ENCODE data around the gene DNAH6. TPM values are rescaled to one million over a fixed set of nuclear protein-coding genes. Genes with fewer than 3 reads are reported as not detected.

The DNAH6 gene
- polyA plus RNA-seq, 2 of the 4 experiments (the other 2 are of a cell fraction), result 0.13 to 0.32 TPM

DNA sequence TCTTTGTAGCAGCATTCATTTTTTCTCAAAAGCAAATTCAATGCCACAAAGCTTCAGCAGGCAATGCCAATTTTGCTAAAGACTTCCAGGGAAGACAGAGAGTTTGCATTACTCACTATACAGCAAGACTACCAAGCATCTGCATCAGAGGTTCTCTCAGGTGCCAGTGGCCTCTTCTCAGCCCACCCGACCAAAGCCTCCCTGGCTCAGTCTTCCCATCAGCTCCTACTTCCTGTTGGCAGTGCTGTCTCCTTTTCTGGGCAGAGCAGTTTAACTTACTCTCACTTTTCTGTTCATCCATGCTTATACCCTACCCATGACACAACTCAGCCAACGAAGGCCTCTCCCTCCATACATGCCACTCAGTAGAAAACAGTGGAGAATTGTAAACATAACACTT is 207.5 kb downstream of the DNAH6 start:
- H3K4me1 ChIP-seq, result no peaks in the 10 kb centered on the region
- WGBS (ENCODE audit: missing lambda C conversion rate), result 12% methylated on average over 2 of the region's 2 CpGs
- H3K4me3 ChIP-seq, result no peak overlapping the region
- POLR2A ChIA-PET, result no interaction called here
- TF ChIP-seq ESRRA (IDR thresholded peaks at IDR 0.05; ENCODE audit: borderline replicate concordance, low read length), result no peak
- no peak for TF ChIP-seq BCL3 (IDR thresholded peaks at IDR 0.05)
- TF ChIP-seq KDM1A (IDR thresholded peaks at IDR 0.05; ENCODE audit: low read depth), result no peak
- TF ChIP-seq KDM5A (IDR thresholded peaks at IDR 0.05), result no peak
- TF ChIP-seq TFCP2L1 (CRISPR knock-in tag; IDR thresholded peaks at IDR 0.05), result no peak
- no peak for ATAC-seq
- CTCF ChIA-PET, result no interaction called here
- no peak for FAIRE-seq
- no peak overlapping the region for H3K4me2 ChIP-seq
- no peaks in the 10 kb centered on the region for H3K9me3 ChIP-seq
- H3K27ac ChIP-seq, result no peak overlapping the region
- DNase-seq (ENCODE audit: low read depth in 1 of 2, low spot score in 1 of 2), result no peak

DNA sequence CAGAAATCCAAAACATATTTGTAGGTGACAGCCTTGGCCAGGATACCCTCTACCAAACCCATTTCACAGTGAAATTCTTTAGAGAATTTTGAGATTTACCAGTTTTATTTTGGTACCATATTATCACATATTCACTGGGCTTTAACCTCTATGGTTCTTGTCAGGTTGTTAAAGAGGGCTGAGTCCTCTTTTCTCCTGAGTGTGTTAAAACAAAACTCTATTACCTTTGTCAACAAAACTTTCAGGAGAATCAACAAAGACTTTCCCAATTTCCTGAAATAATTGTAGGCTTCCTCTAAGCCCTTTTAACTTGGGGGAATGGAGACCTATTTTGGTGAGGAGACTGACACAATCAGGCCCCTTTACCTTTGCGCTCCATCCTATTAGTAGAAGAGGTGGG is 209.4 kb downstream of the DNAH6 start:
- no peak for TF ChIP-seq NPAS2 (CRISPR knock-in tag; IDR thresholded peaks at IDR 0.05; ENCODE audit: borderline replicate concordance)
- no peak for TF ChIP-seq RARB (CRISPR knock-in tag; IDR thresholded peaks at IDR 0.05)
- TF ChIP-seq, protein P1, sequence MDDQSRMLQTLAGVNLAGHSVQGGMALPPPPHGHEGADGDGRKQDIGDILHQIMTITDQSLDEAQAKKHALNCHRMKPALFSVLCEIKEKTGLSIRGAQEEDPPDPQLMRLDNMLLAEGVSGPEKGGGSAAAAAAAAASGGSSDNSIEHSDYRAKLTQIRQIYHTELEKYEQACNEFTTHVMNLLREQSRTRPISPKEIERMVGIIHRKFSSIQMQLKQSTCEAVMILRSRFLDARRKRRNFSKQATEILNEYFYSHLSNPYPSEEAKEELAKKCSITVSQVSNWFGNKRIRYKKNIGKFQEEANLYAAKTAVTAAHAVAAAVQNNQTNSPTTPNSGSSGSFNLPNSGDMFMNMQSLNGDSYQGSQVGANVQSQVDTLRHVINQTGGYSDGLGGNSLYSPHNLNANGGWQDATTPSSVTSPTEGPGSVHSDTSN (IDR thresholded peaks at IDR 0.05), result no peak
- TF ChIP-seq KDM5A (IDR thresholded peaks at IDR 0.05), result no peak
- no peak for TF ChIP-seq HOXA7 (CRISPR knock-in tag; IDR thresholded peaks at IDR 0.05)
- TF ChIP-seq EHMT2 (IDR thresholded peaks at IDR 0.05; ENCODE audit: low read depth), result no peak
- TF ChIP-seq, protein P2, sequence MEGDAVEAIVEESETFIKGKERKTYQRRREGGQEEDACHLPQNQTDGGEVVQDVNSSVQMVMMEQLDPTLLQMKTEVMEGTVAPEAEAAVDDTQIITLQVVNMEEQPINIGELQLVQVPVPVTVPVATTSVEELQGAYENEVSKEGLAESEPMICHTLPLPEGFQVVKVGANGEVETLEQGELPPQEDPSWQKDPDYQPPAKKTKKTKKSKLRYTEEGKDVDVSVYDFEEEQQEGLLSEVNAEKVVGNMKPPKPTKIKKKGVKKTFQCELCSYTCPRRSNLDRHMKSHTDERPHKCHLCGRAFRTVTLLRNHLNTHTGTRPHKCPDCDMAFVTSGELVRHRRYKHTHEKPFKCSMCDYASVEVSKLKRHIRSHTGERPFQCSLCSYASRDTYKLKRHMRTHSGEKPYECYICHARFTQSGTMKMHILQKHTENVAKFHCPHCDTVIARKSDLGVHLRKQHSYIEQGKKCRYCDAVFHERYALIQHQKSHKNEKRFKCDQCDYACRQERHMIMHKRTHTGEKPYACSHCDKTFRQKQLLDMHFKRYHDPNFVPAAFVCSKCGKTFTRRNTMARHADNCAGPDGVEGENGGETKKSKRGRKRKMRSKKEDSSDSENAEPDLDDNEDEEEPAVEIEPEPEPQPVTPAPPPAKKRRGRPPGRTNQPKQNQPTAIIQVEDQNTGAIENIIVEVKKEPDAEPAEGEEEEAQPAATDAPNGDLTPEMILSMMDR (IDR thresholded peaks at IDR 0.05), result no peak
- no peak for TF ChIP-seq ZC3H11A (IDR thresholded peaks at IDR 0.05)
- Histone ChIP-seq H3K4me1 (no peaks in the 10 kb centered on the region), H3K4me2 (no peak overlapping the region), H3K9me3 (no peaks in the 10 kb centered on the region), H3K27ac (no peak overlapping the region), H3K4me3 (no peak overlapping the region)
- ATAC-seq (no peak), DNase-seq (ENCODE audit: low read depth in 1 of 2, low spot score in 1 of 2) (no peak), FAIRE-seq (no peak)
- ChIA-PET CTCF (no interaction called here), POLR2A (no interaction called here)
- 72% methylated on average over 1 of the region's 1 CpG for WGBS (ENCODE audit: missing lambda C conversion rate)

- ChIA-PET POLR2A (no interaction called here), CTCF (interaction anchor here (1.2 kb wide), 1 partner anchor 155 kb away, joined by 3 read pairs; no protein-coding TSS in a partner anchor)
- DNase-seq (ENCODE audit: low read depth in 1 of 2, low spot score in 1 of 2) (no peak), FAIRE-seq (no peak), ATAC-seq (no peak)
- no peak overlapping the region for H3K27ac ChIP-seq
- TF ChIP-seq NR3C1 (IDR thresholded peaks at IDR 0.05) (no peak), ZC3H11A (IDR thresholded peaks at IDR 0.05) (no peak), RARB (CRISPR knock-in tag; IDR thresholded peaks at IDR 0.05) (no peak), EHMT2 (IDR thresholded peaks at IDR 0.05; ENCODE audit: low read depth) (no peak), NPAS2 (CRISPR knock-in tag; IDR thresholded peaks at IDR 0.05; ENCODE audit: borderline replicate concordance) (no peak), CHD2 (IDR thresholded peaks at IDR 0.05; ENCODE audit: low read length, partially characterized antibody) (no peak), EHF (CRISPR knock-in tag; IDR thresholded peaks at IDR 0.05) (no peak), ZNF302 (CRISPR knock-in tag; IDR thresholded peaks at IDR 0.05) (no peak), SMC3 (IDR thresholded peaks at IDR 0.05) (no peak), KDM5A (IDR thresholded peaks at IDR 0.05) (no peak), MAFK (IDR thresholded peaks at IDR 0.05; ENCODE audit: partially characterized antibody) (no peak)
- TF ChIP-seq, protein P3, sequence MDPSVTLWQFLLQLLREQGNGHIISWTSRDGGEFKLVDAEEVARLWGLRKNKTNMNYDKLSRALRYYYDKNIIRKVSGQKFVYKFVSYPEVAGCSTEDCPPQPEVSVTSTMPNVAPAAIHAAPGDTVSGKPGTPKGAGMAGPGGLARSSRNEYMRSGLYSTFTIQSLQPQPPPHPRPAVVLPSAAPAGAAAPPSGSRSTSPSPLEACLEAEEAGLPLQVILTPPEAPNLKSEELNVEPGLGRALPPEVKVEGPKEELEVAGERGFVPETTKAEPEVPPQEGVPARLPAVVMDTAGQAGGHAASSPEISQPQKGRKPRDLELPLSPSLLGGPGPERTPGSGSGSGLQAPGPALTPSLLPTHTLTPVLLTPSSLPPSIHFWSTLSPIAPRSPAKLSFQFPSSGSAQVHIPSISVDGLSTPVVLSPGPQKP (IDR thresholded peaks at IDR 0.05; ENCODE audit: low read depth, low read length), result no peak
- TF ChIP-seq, protein P2 (IDR thresholded peaks at IDR 0.05), result no peak
- WGBS (ENCODE audit: missing lambda C conversion rate), result 14% methylated on average over 1 of the region's 1 CpG
- H3K4me1 ChIP-seq, result no peaks in the 10 kb centered on the region
- no peaks in the 10 kb centered on the region for H3K9me3 ChIP-seq
- no peak overlapping the region for H3K4me3 ChIP-seq
- H3K4me2 ChIP-seq, result no peak overlapping the region
Measured at GRCh38 chr2:84727315-84727714, 211.0 kb downstream of the DNAH6 start.

Measured in A549 (cell line).